ENCODE measurements around the gene C1orf52.

The C1orf52 gene

DNA sequence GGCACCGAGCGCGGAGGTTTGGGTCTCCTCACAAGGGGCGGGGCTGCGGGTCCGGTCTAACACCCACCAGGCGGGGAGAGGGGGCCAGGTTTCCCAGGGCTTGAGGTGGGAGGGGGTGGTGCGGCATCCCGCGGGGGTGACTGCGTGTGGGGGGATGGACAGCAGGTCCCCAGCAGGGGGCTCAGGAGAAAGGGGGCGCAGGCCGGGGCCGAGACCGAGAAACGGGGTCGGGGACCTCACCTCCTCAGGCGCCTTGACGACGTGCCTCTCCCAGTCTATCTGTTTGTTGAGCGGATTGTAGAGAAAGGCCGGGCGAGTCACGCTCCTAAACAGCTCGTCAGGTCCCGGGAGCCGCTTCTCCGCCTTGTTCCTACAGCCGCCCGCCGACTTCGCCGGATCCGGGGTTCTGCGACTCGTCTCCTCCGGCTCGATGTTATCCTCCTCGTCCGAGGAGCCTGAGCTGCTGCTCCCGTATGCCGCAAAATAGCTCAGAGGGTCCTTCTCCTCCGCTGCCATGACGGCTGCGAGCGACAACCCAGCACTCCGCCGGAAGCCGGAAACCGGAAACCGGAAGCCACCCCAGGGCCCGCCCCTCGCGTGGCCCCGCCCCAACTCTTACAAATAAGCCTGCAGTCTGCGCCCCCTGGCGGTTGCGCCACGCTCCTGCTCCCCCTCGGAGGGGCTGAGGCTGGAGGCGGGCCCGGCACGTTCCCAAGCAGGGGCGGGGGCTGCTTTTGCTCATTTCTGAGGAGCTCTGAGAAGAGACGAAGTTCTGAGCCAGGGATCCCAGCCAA lies at the start of gene C1orf52:
Gene C1orf52 (minus strand): TSS at position 545 of the 794 bp plus-strand sequence. CDS start 29 bp downstream, at position 516.
- peak; percentile 72 to 90 for DNase-seq

DNA sequence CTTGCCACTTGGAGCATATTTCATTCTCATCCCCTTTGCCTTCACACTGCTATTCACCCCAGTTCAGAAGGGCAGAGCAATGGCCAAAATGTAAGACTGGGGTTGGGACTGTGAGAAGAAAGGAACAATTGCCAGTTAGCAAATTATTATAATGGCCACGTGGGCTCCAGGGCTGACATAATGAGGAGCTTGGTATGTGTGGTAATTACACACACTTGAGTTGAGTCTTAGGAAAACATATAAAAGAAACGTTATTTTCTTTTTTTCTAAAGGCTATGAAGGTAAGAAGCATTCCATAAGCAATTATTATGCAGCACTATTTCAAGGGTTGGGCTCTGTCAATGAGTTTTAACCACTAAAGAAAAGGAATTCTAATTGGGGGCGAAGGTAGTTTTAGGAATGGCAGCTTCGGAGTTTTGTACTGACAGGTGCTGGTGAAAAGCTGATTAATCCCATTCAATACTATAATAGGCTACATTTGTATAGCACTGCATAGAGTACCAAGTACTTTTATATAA lies 49.4 kb upstream of the C1orf52 start:
- peak in 1 of 2 experiments; percentile 24 for DNase-seq

DNA sequence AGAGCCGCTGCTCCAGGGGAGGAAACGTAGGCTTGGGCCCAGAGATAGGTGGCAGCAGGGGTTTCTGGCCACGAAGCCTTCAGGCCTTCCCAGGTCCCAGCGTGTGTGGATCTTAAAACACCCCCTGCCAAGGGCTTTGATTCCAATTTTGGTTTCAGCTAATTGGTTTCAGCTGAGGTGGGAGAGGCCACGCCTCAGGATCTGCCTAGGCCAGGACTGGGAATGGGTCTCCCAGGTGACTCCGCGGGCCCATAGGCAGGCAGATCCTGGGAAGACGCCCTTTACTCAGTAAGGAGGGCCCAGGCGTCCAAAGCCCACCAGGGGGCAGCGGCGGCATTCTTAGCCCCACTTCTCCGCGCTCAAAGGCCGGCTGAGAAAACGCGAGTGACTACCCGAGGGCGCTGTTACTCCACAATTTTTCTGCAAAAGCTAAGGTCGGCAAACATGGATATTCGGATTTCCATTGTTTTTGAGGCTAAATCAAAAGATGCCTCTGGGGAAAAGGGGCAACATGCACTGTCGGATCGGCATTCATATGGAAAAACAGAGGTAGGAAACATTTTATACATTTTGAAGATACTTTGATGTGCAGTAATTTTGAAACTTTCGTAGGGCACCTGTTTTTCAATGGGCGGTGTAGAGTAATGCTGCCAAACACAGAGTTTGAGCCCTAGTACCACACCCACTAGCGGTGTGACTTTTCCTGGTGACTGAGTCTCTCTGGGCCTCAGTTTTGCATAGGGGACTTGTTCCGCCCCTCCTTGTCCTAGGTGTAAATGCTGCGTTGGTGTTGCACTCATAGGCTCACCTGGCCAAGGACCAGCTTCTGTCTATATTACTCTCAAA lies 48.7 kb upstream of the C1orf52 start:
- peak; percentile 68 to 74 for DNase-seq

DNA sequence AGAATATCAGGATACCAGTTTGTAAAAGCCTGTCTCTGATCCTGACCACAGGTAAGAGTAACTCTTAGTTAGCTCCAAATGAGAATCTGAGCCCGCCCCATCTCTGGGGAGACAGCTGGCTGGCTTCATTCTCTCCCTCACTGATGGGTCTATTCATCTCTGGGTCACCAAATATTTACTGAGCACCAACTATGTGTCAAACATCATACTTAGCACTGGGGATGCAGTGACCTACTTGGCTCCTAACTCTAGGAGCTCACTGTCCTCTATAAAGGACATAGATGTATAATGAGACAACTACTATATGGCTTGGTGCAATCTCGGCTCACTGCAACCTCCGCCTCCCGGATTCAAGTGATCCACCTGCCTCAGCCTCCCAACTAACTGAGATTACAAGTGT lies 46.8 kb upstream of the C1orf52 start:
- no peak for DNase-seq

DNA sequence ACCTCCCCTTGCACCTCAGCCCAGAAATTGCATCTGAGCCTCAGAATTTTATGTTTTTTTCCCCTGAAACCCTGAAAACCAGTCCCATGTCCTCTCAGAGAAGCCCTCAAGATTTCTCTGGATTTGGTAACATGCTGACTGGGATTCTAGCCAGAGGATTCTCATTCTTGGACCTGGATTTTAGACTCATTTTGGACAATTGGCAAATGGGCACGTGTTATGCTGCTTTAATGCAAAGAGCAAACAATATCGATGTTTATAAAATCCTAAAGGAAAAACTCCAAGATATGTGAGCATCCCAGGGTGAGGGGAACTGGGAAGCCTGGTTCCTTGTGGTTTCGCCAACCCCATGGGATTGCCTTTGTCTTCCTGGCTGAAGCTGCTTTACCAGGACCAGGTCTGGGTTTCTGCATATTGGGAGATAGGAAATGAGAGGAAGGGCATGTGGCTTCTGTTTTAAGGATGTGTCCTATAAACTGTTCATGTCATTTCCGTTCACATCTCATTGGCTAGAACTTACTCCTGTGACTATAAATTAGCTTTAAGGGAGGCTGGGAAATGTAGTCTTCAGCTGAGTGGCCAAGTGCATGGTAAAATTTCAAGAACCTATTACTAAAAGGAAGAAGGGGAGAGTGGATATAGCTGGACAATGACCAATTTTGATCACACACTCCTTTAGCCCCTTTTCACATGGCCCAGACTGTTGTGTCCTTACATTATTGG lies 44.1 kb upstream of the C1orf52 start:
- no peak for DNase-seq

DNA sequence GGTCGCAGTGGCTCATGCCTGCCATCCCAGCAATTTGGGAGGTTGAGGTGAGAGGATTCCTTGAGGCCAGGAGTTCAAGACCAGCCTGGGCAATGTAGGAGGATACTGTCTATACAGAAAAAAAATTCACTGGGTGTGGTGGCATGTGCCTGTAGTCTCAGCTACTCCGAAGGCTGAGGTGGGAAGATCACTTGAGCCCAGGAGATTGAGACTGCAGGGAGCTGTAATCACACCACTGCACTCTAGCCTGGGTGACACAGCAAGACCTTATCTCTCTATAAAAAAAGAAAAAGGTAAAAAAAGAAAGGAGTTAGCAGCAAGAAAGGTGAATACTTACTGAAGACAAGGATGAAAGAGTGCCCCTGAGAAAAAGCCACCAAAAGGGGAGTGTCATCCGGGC lies 40.7 kb upstream of the C1orf52 start:
- no peak for DNase-seq

DNA sequence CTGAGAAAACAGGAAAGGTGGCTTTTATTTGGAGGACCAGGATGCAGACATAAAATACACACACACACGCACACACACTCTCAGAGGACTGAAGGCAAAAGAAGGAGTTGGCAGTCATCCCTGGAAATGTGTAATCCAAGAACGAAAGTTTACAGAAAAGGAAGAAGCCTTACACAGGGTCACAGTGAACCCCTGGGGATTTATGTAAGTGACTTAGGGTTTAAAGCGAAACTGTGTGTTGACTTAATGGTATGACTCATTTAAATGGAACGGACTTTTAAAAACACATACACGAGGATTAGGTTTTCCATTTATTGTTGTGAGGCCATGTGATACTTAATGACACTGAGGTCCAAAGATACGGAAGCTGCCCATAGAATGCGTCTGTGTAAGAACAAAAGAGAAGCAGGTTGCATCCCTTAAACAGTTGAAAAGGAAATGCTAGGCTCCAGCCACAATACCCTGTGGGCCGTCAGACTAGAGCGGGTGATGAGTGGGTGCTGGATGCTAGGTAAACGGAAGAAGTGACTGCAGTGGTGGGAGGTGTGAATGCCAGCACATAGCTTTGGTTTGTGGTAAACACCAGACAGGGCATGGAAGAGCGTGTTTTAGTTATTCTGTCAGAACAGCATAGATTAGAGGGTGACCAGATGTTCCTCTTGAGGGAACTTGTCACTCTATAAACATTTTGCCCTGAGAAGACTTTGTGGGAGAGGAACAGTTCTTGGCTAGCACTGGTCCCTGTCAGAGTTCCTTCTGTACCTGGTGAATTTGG lies 38.6 kb upstream of the C1orf52 start:
- no peak for DNase-seq

DNA sequence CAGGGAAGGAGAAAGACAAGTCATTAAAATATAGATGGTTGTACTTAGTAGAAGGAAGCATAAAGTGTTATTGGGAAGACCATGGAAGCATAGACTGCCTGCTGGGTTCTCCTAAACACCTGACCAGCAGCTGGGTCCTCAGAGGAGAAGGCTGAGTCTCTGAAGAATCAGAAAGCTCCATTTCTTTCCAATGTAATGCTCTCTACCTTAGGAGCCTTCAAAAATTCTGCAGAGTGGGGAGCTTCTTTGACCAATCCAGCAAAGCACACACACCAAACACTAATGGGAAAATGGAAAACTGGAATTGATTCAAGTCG lies 38.0 kb upstream of the C1orf52 start:
- DNase-seq = no peak

DNA sequence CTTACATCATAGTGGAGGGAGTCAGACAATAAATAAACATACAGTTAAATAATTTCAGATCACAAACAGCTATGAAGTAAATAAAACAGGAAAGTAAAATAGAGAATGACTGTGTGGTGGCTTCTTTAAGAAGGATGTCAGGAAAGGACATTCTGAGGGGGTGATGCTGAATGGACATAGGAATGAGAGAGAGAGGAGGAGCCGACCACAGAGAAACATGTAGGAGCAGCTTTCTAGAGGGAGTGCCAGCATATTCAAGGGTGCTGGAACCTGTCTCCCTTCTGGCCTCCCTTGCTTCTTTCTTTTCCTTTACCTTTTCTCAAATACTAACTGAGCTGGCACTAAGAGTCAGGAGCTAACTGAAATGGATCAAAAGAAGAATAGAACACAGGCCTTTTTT lies 37.5 kb upstream of the C1orf52 start:
- no peak for DNase-seq

DNA sequence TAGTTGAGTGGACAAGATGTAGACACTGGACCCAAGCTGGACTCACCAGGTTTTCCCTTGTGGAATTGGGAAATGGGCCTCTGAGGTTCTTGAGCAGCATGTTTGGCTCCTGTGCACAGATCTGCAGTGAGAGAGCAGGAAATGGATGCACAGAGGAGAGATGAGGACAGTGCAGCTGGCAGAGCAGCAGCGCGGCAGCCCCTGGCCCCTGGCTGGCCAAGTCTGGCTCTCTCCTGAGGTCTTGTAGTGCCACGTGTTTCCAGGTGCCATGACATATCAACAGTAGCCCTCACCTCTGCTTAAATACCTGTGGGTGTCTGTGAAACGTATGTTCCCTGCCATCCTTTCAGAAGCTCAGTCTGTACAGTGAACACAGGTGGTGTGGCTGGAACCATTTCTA lies 36.2 kb upstream of the C1orf52 start:
- no peak for DNase-seq

DNA sequence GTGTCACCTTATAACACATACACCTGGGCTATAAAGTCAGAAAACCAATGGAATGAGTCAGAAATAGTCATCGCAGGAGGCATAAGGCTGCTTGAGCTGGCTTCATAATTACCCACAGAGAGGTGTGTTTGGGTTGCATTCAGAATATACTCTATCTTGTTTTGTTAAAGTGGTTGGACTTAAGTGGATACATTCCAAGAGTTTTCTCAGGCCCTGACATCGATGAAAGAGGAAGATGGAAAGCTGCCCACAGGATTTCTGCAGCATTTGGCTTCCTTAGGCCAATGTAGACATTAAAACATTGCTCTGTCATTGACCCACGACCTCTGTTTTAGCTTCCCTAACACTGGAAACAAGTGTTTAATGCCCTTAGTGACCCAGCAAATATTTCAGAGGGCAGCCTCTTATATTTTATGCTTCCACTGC lies 35.6 kb upstream of the C1orf52 start:
- no peak for DNase-seq

DNA sequence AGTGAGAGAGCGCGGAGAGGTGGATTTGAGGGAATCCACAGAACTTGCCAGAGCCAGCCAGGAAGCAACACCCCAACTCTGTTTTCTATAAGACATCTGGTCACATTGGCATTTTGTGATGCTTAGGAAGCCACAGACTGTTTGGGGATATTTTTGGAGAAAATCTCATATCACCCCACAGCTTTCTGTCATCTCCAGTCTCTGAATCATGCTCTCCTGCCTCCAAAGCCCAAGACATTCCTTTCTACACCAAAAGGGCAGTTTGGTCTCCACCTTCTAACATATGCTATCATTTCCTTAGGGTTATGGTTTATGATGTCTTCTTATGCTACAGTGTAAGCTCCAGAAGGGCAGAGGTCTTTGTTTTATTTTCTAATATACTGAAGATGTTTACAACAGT lies 31.4 kb upstream of the C1orf52 start:
- no peak for DNase-seq

DNA sequence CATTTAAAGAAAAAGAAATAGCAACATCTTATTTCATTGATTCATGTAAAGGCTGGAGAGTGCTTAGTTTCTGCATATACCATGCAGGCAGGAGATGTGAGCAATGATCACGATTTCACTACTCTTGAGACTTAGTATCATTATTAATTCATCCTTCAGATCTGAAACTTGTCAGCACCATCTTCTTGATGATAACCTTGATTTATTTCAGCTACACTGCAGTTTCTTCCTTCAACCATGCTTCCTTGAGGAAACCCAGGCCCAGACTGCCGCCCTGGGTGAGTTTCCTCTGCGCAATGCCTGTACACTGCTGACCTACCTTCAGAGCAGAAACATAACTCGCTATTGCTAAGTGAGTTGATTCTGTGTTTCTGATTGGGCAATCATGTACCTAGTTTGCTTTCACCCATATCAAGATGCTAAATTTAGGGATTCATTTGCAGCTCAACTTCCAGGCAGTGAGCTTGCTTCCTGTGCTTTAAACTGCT lies 30.4 kb upstream of the C1orf52 start:
- DNase-seq = no peak

DNA sequence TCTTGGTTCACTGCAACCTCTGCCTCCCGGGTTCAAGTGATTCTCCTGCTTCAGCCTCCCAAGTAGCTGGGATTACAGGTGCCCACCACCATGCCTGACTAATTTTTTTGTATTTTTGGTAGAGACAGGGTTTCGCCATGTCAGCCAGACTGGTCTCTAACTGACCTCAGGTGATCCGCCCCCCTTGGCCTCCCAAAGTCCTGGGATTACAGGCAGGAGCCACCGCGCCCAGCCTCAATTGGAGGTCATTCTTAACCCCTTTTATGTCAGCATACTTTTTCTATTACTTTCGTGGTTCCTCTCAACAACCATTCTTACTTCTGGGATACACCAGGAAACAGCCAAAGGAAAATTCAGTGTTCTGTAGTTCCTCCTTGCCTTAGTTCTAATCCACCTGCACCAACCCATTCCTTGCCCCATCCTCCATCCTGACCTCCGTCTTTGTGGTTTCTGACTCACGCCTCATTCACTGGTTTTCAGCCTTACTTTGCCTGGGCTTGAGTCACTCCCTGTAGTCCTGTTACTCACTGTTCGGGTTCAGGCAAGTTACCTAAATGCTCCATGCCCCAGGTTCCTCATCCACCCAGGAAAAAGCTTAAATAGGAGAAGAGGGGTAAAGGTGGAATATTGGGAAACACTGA lies 29.9 kb upstream of the C1orf52 start:
- no peak for DNase-seq

DNA sequence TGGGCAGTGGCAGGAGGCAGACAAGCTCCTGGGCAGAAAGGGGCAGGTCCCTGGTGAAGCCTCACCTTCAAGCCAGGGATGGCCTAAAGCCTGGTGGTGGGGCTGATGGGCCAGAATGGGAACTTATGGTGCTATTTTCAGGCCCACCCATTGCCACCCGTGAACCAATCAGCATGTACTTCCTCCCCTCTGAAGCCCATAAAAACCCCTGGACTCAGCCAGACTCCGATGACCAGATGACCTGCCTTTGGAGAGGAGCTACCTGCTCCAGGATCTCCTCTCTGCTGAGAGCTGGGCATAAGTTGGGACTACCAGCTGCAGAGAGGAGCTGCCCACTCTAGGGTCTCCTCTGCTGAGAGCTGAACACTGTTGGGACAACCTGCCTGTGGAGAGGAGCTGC lies 24.7 kb upstream of the C1orf52 start:
- no peak for DNase-seq

DNA sequence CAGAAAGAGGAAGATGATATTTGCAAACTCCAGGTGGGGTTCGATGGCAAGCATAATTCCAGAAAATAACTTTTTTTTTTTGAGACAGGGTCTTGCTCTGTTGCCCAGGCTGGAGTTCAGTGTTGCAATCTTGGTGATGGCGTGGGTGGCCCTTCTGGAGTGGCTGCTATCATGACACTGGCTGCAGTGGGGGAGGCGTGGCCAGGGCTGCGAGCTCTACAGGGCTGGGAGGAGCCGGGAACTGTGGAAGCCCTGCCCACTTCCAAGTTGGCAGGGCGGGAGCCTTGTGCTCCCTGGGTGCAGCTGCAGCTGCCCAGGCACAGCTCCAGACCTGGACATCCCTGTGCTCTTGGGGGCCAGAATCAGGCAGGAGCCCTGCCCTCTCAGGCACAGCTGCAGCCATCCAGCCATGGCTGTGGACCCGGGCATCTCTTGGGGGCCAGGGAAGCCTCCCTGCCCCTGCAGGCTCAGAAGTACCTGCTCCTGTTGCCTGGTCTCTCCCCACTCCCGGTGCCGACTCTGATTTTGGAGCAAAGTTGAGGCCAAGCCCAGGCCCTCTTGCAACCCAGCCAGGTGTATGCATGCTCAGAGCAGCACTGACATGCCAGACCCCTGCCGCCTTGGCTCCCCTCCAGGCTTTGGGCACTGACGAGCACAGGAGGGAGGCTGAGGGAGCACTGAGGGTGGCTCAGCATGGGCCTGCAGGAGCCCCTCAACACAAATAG lies 24.2 kb upstream of the C1orf52 start:
- no peak for DNase-seq

DNA sequence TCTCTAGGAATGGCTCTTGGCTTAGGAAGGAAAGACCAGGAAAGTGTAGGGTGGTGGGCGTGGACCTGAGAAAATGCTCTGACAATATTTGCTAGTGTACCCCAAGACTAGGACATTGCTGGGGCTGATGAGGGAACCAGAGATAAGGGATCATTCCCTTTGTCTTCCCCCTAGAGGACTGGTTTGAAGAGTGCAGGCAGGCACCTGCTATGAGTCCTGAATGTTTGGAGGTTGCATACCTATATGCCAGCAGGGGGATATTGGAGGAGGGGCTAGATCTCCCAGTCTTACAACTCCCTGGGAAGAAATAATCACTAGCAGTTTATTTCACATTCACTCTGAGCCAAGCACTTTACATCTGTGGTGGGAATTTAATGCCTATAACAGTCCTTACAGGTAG lies 23.0 kb upstream of the C1orf52 start:
- DNase-seq = peak in 1 of 2 experiments; percentile 10

DNA sequence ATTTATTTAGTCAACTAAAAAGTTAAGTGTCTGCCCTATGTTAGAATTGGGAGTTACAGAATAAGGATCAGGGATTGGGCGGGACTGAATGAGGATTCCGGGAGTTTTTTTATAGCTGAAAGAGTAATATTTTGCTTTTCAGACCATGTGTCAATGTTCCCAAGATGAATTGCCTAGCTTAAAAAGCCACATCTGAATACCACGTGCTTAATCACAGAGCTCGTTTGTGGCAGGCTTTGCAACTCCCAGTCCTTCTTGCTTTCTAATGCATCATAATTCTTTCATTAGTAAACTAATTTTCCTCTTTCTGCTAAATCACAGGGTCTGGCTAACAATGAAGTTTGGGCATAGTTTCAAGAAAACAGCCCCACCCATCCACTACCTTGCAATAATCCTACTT lies 21.2 kb upstream of the C1orf52 start:
- no peak for DNase-seq

DNA sequence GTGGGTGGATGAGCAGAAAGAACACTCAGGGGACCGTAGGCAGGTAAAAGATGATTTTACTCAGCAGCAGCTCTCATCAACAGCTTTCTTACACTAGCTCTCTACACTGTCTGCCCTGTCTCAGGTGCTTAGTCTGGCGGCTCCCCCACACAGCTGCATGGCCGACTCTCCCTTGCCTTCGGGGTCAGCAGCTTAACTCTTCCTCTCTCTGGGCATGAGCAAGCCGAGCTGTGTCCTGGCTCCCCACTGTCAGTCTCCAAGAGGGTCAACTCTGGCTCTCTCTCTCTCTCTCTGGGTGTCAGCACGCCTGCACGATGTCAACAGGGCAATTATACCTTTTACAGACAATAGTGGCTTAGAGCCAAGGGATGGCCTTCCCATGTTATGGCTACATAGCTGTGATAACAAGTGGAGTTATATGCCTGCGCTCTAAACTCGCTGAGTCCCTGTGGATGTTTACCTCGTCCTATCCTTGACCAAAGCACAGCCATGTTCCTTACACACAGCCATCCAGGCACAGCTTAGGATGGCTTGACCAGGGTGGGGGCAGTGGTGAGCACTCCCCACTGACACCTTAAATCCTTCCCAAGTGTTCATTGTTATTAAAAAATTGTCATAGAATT lies 20.1 kb upstream of the C1orf52 start:
- DNase-seq = no peak

DNA sequence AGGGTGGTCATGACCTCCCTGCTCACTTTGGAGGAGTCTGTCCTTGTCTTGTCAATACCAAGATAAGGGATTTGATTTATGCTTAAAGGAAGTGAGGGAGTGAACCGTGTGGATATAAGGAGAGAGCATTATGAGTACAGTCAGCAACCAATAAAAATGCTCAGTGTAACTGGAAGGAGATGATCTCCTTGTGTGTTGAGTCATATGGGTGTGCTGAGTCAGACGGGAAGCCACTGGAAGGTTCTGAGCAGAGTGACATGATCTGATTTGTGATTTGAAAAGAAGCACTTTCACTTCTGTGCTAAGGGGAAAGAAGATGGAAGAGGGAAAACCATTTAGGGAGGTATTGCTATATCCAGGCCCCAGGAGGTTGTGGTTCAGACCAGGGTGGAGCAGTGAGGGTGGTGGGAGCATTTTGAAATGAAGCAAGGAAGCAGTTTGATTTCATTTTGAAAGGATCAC lies 19.4 kb upstream of the C1orf52 start:
- DNase-seq = no peak

DNA sequence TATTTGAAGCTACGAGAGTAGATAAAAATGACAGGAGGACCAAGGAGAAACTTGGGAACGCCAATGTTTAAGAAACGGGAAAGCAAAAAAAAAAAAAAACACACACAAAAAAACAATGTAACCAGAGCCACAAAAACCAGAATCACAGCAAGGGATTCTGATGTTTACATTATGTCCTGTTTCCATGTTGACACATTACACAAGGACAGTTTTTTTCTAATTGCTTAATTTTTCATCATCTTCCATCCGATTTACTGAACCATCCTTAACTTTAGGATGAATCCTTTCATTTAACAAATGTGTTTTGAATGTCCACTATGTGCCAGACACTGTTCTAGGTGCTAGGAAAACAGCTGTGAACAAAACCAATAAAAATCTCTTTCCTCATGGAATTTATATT lies 18.3 kb upstream of the C1orf52 start:
- no peak for DNase-seq

All from NCI-H524 (cell line).